WTC11 (cell line): Measurements from ENCODE around the gene MRPL52. TPM values are rescaled to one million over a fixed set of nuclear protein-coding genes. Genes with fewer than 3 reads are reported as not detected.

Source experiments
- ATAC-seq: fragments of 200-7000 bp; cut with Tn5 transposase; 2 replicates; pipeline ENCODE4 v1.10.0; 2021; ENCODE audit warnings: mild to moderate bottlenecking, moderate library complexity
- CTCF ChIA-PET: fragments of 300-600 bp; sonication (Branson Sonifier 250); formaldehyde crosslinking; loops from one replicate; lab custom pipeline; 2021; ENCODE audit warnings: antibody characterized with exemption; lab: Charles Lee
- POLR2A ChIA-PET: fragments of 350-600 bp; sonication (Branson Sonifier 250); formaldehyde crosslinking; loops from one replicate; lab custom pipeline; 2021; ENCODE audit warnings: antibody characterized with exemption; lab: Charles Lee
- DNase-seq: peaks from one replicate; pipeline ENCODE4 v3.0.0; 2021; ENCODE audit warnings: low spot score
- H3K27ac Mint-ChIP-seq: 2 replicates; pipeline ENCODE4 v1.8.0; 2021; ENCODE audit warnings: mixed read lengths
- H3K27me3 Mint-ChIP-seq: 2 replicates; pipeline ENCODE4 v1.8.0; 2021; ENCODE audit warnings: low read depth, mild to moderate bottlenecking, moderate library complexity, mixed read lengths
- H3K36me3 Mint-ChIP-seq: 2 replicates; pipeline ENCODE4 v1.8.0; 2021; ENCODE audit warnings: mixed read lengths
- H3K4me1 Mint-ChIP-seq: 2 replicates; pipeline ENCODE4 v1.8.0; 2022; ENCODE audit warnings: mixed read lengths
- H3K4me3 Mint-ChIP-seq: 2 replicates; pipeline ENCODE4 v1.8.0; 2021; ENCODE audit warnings: mild to moderate bottlenecking, moderate library complexity, mixed read lengths
- H3K9me3 Mint-ChIP-seq: 2 replicates; pipeline ENCODE4 v1.8.0; 2021; ENCODE audit warnings: mixed read lengths
- AFF4 ChIP-seq: sonication (generic); formaldehyde crosslinking; IDR thresholded peaks from 2 replicates; pipeline ENCODE4 v1.8.1; 2023; ENCODE audit warnings: mild to moderate bottlenecking, missing genetic modification reagents, borderline replicate concordance
- FOXJ3 ChIP-seq: sonication (generic); formaldehyde crosslinking; IDR thresholded peaks from 2 replicates; pipeline ENCODE4 v1.9.0; 2021; ENCODE audit warnings: missing genetic modification reagents, mild to moderate bottlenecking, borderline replicate concordance
- HMGA2 ChIP-seq: fragments of 250-450 bp; sonication (Bioruptor Pico); IDR thresholded peaks from 2 replicates; pipeline ENCODE4 v1.4.0; 2021; ENCODE audit warnings: mild to moderate bottlenecking, moderate library complexity
- NR2C2 ChIP-seq: sonication (generic); formaldehyde crosslinking; IDR thresholded peaks from 2 replicates; pipeline ENCODE4 v1.8.0; 2022; ENCODE audit warnings: mild to moderate bottlenecking, missing genetic modification reagents
- SMAD3 ChIP-seq: sonication (generic); formaldehyde crosslinking; IDR thresholded peaks from 2 replicates; pipeline ENCODE4 v1.8.0; 2022; ENCODE audit warnings: missing genetic modification reagents, mild to moderate bottlenecking, borderline replicate concordance
- SOX15 ChIP-seq: fragments of 250-450 bp; sonication (Bioruptor Pico); IDR thresholded peaks from 2 replicates; pipeline ENCODE4 v1.9.0; 2021; ENCODE audit warnings: mild to moderate bottlenecking
- SP1 ChIP-seq: sonication (generic); formaldehyde crosslinking; conservative IDR thresholded peaks from 2 replicates; pipeline ENCODE4 v1.8.1; 2022; ENCODE audit warnings: missing genetic modification reagents
- TCF7 ChIP-seq: sonication (generic); formaldehyde crosslinking; IDR thresholded peaks from 2 replicates; pipeline ENCODE4 v1.8.0; 2022; ENCODE audit warnings: mild to moderate bottlenecking, low read depth, missing genetic modification reagents, moderate library complexity
- USF1 ChIP-seq: sonication (generic); formaldehyde crosslinking; IDR thresholded peaks from 2 replicates; pipeline ENCODE4 v1.8.0; 2022; ENCODE audit warnings: mild to moderate bottlenecking, missing genetic modification reagents
- ZMAT4 ChIP-seq: fragments of 250-450 bp; sonication (Bioruptor Pico); IDR thresholded peaks from 2 replicates; pipeline ENCODE4 v1.9.0; 2021; ENCODE audit warnings: mild to moderate bottlenecking
- ZNF281 ChIP-seq: sonication (generic); formaldehyde crosslinking; IDR thresholded peaks from 2 replicates; pipeline ENCODE4 v1.8.0; 2023; ENCODE audit warnings: mild to moderate bottlenecking, missing genetic modification reagents
- ZNF317 ChIP-seq: sonication (generic); formaldehyde crosslinking; IDR thresholded peaks from 2 replicates; pipeline ENCODE4 v1.8.1; 2023; ENCODE audit warnings: low read depth, mild to moderate bottlenecking, moderate library complexity, missing genetic modification reagents, borderline replicate concordance
- total RNA-seq: library from RNA; stranded (reverse); gene quantifications from 3 replicates; pipeline ENCODE4 v1.2.3, GENCODE V29; 2021
- TF ChIP-seq, protein P1 (sequence below): fragments of 250-450 bp; sonication (Bioruptor Pico); IDR thresholded peaks from 2 replicates; pipeline ENCODE4 v1.9.0; 2021; ENCODE audit warnings: moderate library complexity, mild to moderate bottlenecking, inconsistent platforms, borderline replicate concordance
- TF ChIP-seq, protein P2 (sequence below): sonication (generic); formaldehyde crosslinking; IDR thresholded peaks from 2 replicates; pipeline ENCODE4 v1.8.0; 2022; ENCODE audit warnings: missing genetic modification reagents
- TF ChIP-seq, protein P3 (sequence below): fragments of 250-450 bp; sonication (Bioruptor Pico); IDR thresholded peaks from 2 replicates; pipeline ENCODE4 v1.9.0; 2021; ENCODE audit warnings: mild to moderate bottlenecking

Gene MRPL52
- total RNA-seq, 1 experiment from 2014 or later: 170 TPM

- Mint-ChIP-seq H3K4me1 (peaks cover 16% of the 10 kb centered on the region), H3K4me3 (no peak overlapping the region), H3K27me3 (no peaks in the 10 kb centered on the region; the same call in 1 of the 2 replicates), H3K36me3 (peaks cover 4% of the 10 kb centered on the region; the same call in 1 of the 2 replicates), H3K9me3 (peaks cover 4% of the 10 kb centered on the region), H3K27ac (no peak overlapping the region)
- POLR2A ChIA-PET: no interaction called here
- CTCF ChIA-PET: interaction anchor here (1.1 to 1.3 kb wide), 2 partner anchors 22 to 129 kb away, joined by 3 to 5 read pairs; partner anchors contain the start of gene PRMT5
- ATAC-seq: no peak
- DNase-seq: no peak
- TF ChIP-seq AFF4: no peak
- TF ChIP-seq SP1 (CRISPR knock-in tag): no peak
- TF ChIP-seq SOX15: no peak
- TF ChIP-seq SMAD3 (CRISPR knock-in tag): no peak
- TF ChIP-seq, protein P1, sequence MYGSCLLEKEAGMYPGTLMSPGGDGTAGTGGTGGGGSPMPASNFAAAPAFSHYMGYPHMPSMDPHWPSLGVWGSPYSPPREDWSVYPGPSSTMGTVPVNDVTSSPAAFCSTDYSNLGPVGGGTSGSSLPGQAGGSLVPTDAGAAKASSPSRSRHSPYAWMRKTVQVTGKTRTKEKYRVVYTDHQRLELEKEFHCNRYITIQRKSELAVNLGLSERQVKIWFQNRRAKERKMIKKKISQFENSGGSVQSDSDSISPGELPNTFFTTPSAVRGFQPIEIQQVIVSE (CRISPR knock-in tag): no peak
- no peak for TF ChIP-seq FOXJ3 (CRISPR knock-in tag)
Measured at GRCh38 chr14:22800346-22800745, 29.3 kb upstream of the MRPL52 start.

DNA sequence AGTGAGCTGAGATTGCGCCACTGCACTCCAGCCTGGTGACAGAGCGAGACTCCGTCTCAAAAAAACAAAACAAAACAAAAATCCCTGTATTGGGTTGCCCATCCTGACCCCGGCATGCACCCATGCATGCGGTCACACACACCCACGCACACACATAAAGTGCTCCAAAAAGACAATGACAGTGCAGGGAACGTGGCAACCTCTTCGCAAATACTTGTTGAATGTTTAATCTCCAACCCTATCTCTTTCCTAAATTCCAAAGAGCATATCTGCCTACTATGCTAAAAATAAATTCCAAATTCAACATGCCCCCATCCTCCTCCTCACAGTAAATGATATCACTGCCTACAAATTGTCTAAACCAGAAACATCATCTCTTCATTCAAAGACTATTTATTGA is 28.0 kb upstream of the MRPL52 start:
- TF ChIP-seq TCF7 (CRISPR knock-in tag) (no peak), NR2C2 (no peak), HMGA2 (CRISPR knock-in tag) (no peak), ZMAT4 (CRISPR knock-in tag) (no peak), ZNF317 (CRISPR knock-in tag) (no peak), ZNF281 (CRISPR knock-in tag) (no peak), USF1 (CRISPR knock-in tag) (no peak)
- TF ChIP-seq, protein P2, sequence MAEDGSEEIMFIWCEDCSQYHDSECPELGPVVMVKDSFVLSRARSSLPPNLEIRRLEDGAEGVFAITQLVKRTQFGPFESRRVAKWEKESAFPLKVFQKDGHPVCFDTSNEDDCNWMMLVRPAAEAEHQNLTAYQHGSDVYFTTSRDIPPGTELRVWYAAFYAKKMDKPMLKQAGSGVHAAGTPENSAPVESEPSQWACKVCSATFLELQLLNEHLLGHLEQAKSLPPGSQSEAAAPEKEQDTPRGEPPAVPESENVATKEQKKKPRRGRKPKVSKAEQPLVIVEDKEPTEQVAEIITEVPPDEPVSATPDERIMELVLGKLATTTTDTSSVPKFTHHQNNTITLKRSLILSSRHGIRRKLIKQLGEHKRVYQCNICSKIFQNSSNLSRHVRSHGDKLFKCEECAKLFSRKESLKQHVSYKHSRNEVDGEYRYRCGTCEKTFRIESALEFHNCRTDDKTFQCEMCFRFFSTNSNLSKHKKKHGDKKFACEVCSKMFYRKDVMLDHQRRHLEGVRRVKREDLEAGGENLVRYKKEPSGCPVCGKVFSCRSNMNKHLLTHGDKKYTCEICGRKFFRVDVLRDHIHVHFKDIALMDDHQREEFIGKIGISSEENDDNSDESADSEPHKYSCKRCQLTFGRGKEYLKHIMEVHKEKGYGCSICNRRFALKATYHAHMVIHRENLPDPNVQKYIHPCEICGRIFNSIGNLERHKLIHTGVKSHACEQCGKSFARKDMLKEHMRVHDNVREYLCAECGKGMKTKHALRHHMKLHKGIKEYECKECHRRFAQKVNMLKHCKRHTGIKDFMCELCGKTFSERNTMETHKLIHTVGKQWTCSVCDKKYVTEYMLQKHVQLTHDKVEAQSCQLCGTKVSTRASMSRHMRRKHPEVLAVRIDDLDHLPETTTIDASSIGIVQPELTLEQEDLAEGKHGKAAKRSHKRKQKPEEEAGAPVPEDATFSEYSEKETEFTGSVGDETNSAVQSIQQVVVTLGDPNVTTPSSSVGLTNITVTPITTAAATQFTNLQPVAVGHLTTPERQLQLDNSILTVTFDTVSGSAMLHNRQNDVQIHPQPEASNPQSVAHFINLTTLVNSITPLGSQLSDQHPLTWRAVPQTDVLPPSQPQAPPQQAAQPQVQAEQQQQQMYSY (CRISPR knock-in tag): no peak
- TF ChIP-seq, protein P3, sequence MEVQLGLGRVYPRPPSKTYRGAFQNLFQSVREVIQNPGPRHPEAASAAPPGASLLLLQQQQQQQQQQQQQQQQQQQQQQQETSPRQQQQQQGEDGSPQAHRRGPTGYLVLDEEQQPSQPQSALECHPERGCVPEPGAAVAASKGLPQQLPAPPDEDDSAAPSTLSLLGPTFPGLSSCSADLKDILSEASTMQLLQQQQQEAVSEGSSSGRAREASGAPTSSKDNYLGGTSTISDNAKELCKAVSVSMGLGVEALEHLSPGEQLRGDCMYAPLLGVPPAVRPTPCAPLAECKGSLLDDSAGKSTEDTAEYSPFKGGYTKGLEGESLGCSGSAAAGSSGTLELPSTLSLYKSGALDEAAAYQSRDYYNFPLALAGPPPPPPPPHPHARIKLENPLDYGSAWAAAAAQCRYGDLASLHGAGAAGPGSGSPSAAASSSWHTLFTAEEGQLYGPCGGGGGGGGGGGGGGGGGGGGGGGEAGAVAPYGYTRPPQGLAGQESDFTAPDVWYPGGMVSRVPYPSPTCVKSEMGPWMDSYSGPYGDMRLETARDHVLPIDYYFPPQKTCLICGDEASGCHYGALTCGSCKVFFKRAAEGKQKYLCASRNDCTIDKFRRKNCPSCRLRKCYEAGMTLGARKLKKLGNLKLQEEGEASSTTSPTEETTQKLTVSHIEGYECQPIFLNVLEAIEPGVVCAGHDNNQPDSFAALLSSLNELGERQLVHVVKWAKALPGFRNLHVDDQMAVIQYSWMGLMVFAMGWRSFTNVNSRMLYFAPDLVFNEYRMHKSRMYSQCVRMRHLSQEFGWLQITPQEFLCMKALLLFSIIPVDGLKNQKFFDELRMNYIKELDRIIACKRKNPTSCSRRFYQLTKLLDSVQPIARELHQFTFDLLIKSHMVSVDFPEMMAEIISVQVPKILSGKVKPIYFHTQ (CRISPR knock-in tag): no peak
- ATAC-seq: no peak
- DNase-seq: no peak
- Mint-ChIP-seq H3K36me3 (no peaks in the 10 kb centered on the region), H3K27me3 (no peaks in the 10 kb centered on the region), H3K4me3 (no peak overlapping the region), H3K4me1 (peaks cover 11% of the 10 kb centered on the region), H3K9me3 (no peaks in the 10 kb centered on the region), H3K27ac (no peak overlapping the region)
- CTCF ChIA-PET: interaction anchor here (0.6 to 1.3 kb wide), 2 partner anchors 128 to 245 kb away, joined by 3 read pairs; partner anchors contain the start of gene PRMT5
- POLR2A ChIA-PET: no interaction called here
